ENCODE results near the gene SLC7A6.

DNA sequence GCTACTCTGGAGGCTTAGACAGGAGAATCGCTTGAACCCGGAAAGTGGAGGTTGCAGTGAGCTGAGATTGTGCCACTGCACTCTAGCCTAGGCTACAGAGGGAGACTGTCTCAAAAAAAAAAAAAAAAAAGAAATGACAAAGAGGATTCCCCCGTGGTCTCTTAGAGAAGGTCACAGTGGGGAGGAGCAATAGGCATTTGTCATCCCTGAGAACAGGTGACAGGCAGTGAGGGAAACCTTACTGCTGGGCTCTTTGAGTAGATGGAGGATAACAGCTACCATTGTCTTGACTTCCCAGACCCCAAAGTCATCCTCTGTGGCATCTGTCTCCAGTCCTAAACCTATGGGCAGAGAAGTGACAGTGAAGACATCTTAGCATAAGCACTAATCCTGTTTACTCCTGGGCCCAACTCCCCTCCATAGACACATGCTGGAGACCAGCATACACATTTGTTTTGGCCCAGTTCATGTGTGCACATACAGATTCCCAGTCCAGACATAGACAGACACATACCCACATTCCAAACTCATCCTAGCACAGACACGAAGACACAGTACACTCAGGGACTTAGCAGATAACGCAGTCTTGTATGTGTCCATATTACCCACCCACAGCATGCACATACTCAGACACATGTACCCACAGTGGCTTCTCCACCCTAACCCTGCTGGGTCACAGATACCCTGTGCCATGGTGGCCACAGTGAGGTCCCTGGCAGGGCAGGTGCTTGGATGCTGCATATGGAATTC is 31.1 kb upstream of the SLC7A6 start:
- TF ChIP-seq ZNF207 (IDR thresholded peaks at IDR 0.05; ENCODE audit: borderline replicate concordance) (no peak), RORA (CRISPR knock-in tag; IDR thresholded peaks at IDR 0.05) (no peak), FOXP1 (IDR thresholded peaks at IDR 0.05) (no peak), FOXP1 (CRISPR knock-in tag; IDR thresholded peaks at IDR 0.05) (no peak), CEBPB (IDR thresholded peaks at IDR 0.05; ENCODE audit: borderline replicate concordance, low read depth, low read length) (no peak), CHCHD3 (CRISPR knock-in tag; IDR thresholded peaks at IDR 0.05) (no peak), EZH2 (conservative IDR thresholded peaks at IDR 0.05; ENCODE audit: low read depth, low read length) (no peak), SPEN (CRISPR knock-in tag; IDR thresholded peaks at IDR 0.05; ENCODE audit: low read depth) (no peak)
- TF ChIP-seq, protein P1, sequence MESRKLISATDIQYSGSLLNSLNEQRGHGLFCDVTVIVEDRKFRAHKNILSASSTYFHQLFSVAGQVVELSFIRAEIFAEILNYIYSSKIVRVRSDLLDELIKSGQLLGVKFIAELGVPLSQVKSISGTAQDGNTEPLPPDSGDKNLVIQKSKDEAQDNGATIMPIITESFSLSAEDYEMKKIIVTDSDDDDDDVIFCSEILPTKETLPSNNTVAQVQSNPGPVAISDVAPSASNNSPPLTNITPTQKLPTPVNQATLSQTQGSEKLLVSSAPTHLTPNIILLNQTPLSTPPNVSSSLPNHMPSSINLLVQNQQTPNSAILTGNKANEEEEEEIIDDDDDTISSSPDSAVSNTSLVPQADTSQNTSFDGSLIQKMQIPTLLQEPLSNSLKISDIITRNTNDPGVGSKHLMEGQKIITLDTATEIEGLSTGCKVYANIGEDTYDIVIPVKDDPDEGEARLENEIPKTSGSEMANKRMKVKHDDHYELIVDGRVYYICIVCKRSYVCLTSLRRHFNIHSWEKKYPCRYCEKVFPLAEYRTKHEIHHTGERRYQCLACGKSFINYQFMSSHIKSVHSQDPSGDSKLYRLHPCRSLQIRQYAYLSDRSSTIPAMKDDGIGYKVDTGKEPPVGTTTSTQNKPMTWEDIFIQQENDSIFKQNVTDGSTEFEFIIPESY (CRISPR knock-in tag; IDR thresholded peaks at IDR 0.05): no peak
- TF ChIP-seq, protein P2, sequence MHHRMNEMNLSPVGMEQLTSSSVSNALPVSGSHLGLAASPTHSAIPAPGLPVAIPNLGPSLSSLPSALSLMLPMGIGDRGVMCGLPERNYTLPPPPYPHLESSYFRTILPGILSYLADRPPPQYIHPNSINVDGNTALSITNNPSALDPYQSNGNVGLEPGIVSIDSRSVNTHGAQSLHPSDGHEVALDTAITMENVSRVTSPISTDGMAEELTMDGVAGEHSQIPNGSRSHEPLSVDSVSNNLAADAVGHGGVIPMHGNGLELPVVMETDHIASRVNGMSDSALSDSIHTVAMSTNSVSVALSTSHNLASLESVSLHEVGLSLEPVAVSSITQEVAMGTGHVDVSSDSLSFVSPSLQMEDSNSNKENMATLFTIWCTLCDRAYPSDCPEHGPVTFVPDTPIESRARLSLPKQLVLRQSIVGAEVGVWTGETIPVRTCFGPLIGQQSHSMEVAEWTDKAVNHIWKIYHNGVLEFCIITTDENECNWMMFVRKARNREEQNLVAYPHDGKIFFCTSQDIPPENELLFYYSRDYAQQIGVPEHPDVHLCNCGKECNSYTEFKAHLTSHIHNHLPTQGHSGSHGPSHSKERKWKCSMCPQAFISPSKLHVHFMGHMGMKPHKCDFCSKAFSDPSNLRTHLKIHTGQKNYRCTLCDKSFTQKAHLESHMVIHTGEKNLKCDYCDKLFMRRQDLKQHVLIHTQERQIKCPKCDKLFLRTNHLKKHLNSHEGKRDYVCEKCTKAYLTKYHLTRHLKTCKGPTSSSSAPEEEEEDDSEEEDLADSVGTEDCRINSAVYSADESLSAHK (CRISPR knock-in tag; IDR thresholded peaks at IDR 0.05; ENCODE audit: borderline replicate concordance): no peak
- TF ChIP-seq, protein P3, sequence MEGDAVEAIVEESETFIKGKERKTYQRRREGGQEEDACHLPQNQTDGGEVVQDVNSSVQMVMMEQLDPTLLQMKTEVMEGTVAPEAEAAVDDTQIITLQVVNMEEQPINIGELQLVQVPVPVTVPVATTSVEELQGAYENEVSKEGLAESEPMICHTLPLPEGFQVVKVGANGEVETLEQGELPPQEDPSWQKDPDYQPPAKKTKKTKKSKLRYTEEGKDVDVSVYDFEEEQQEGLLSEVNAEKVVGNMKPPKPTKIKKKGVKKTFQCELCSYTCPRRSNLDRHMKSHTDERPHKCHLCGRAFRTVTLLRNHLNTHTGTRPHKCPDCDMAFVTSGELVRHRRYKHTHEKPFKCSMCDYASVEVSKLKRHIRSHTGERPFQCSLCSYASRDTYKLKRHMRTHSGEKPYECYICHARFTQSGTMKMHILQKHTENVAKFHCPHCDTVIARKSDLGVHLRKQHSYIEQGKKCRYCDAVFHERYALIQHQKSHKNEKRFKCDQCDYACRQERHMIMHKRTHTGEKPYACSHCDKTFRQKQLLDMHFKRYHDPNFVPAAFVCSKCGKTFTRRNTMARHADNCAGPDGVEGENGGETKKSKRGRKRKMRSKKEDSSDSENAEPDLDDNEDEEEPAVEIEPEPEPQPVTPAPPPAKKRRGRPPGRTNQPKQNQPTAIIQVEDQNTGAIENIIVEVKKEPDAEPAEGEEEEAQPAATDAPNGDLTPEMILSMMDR (CRISPR knock-in tag; IDR thresholded peaks at IDR 0.05): no peak
- TF ChIP-seq, protein P4, sequence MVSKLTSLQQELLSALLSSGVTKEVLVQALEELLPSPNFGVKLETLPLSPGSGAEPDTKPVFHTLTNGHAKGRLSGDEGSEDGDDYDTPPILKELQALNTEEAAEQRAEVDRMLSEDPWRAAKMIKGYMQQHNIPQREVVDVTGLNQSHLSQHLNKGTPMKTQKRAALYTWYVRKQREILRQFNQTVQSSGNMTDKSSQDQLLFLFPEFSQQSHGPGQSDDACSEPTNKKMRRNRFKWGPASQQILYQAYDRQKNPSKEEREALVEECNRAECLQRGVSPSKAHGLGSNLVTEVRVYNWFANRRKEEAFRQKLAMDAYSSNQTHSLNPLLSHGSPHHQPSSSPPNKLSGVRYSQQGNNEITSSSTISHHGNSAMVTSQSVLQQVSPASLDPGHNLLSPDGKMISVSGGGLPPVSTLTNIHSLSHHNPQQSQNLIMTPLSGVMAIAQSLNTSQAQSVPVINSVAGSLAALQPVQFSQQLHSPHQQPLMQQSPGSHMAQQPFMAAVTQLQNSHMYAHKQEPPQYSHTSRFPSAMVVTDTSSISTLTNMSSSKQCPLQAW (CRISPR knock-in tag; IDR thresholded peaks at IDR 0.05): no peak
